ENCODE data around the gene SLF2. TPM values are rescaled to one million over a fixed set of nuclear protein-coding genes. Genes with fewer than 3 reads are reported as not detected.
A peak's percentile ranks its signal among the peaks of the same experiment; 100 is the strongest.

Gene SLF2
- total RNA-seq, 1 donor from 2014 or later = 20.3 TPM

- Mint-ChIP-seq H3K27ac (ENCODE audit: unreplicated experiment) (no peak overlapping the region), H3K36me3 (ENCODE audit: low read depth, unreplicated experiment) (no peaks in the 10 kb centered on the region), H3K4me1 (ENCODE audit: low read depth, unreplicated experiment) (peaks cover 24% of the 10 kb centered on the region), H3K27me3 (ENCODE audit: low read depth, unreplicated experiment) (peaks cover 7% of the 10 kb centered on the region), H3K4me3 (ENCODE audit: unreplicated experiment) (no peak overlapping the region), H3K9me3 (ENCODE audit: unreplicated experiment) (no peaks in the 10 kb centered on the region)
- DNase-seq (ENCODE audit: low read depth) = no peak
- no peak for FAIRE-seq
- H3K27ac ChIP-seq (ENCODE audit: low read depth, low read length) = no peak overlapping the region
- no peak overlapping the region for H3K4me3 ChIP-seq (ENCODE audit: insufficient read depth, low read depth, low read length)
- H3K4me2 ChIP-seq (ENCODE audit: low read length) = peak overlapping the region; percentile 51
- peak overlapping the region; percentile 17 for H3K9ac ChIP-seq (ENCODE audit: low read length)
- no peaks in the 10 kb centered on the region for H3K79me2 ChIP-seq (ENCODE audit: insufficient read depth, low read length)
- no peaks in the 10 kb centered on the region for H3K36me3 ChIP-seq (ENCODE audit: insufficient read depth, low read length)
- H3K4me1 ChIP-seq (ENCODE audit: insufficient read depth, low read length) = peaks cover 38% of the 10 kb centered on the region
- peaks cover 15% of the 10 kb centered on the region for H4K20me1 ChIP-seq (ENCODE audit: insufficient read depth, low read length)
- H3K9me3 ChIP-seq (ENCODE audit: insufficient read depth, low read depth, low read length) = no peaks in the 10 kb centered on the region
- H3K27me3 ChIP-seq (ENCODE audit: insufficient read depth, low read length) = no peaks in the 10 kb centered on the region
- peak; percentile 43 for TF ChIP-seq CTCF (IDR thresholded peaks at IDR 0.05; ENCODE audit: insufficient read depth, low read depth, low read length)
- no peak for TF ChIP-seq EZH2 (IDR thresholded peaks at IDR 0.05; ENCODE audit: insufficient read depth, low read length)
- peak overlapping the region; percentile 22 for H2AFZ ChIP-seq (ENCODE audit: low read depth, low read length)
These were observed 99.0 kb downstream of the SLF2 start for GRCh38 chr10:101011517-101012423.

GRCh38 chr10:101012525-101013364 lies 100.0 kb downstream of the SLF2 start:
- H2AFZ ChIP-seq (ENCODE audit: low read depth, low read length) = no peak overlapping the region
- DNase-seq (ENCODE audit: low read depth) = peak; percentile 85

More at GRCh38 chr10:101012525-101013364, 100.0 kb downstream of the SLF2 start:
- Mint-ChIP-seq H3K27me3 (ENCODE audit: low read depth, unreplicated experiment) (peaks cover 11% of the 10 kb centered on the region), H3K27ac (ENCODE audit: unreplicated experiment) (peak overlapping the region; percentile 35), H3K9me3 (ENCODE audit: unreplicated experiment) (no peaks in the 10 kb centered on the region), H3K4me1 (ENCODE audit: low read depth, unreplicated experiment) (peaks cover 24% of the 10 kb centered on the region), H3K36me3 (ENCODE audit: low read depth, unreplicated experiment) (no peaks in the 10 kb centered on the region), H3K4me3 (ENCODE audit: unreplicated experiment) (peak overlapping the region; percentile 30)
- no peaks in the 10 kb centered on the region for H3K36me3 ChIP-seq (ENCODE audit: insufficient read depth, low read length)
- H3K4me3 ChIP-seq (ENCODE audit: insufficient read depth, low read depth, low read length) = no peak overlapping the region
- TF ChIP-seq EZH2 (IDR thresholded peaks at IDR 0.05; ENCODE audit: insufficient read depth, low read length) (no peak), CTCF (IDR thresholded peaks at IDR 0.05; ENCODE audit: insufficient read depth, low read depth, low read length) (peak; percentile 91)
- peak overlapping the region; percentile 35 for H3K27ac ChIP-seq (ENCODE audit: low read depth, low read length)
- peak; percentile 52 for FAIRE-seq
- H3K9me3 ChIP-seq (ENCODE audit: insufficient read depth, low read depth, low read length) = no peaks in the 10 kb centered on the region
- peaks cover 7% of the 10 kb centered on the region for H4K20me1 ChIP-seq (ENCODE audit: insufficient read depth, low read length)
- H3K4me2 ChIP-seq (ENCODE audit: low read length) = peak overlapping the region; percentile 51
- no peaks in the 10 kb centered on the region for H3K27me3 ChIP-seq (ENCODE audit: insufficient read depth, low read length)
- no peaks in the 10 kb centered on the region for H3K79me2 ChIP-seq (ENCODE audit: insufficient read depth, low read length)
- H3K9ac ChIP-seq (ENCODE audit: low read length) = peak overlapping the region; percentile 42
- H3K4me1 ChIP-seq (ENCODE audit: insufficient read depth, low read length) = peaks cover 32% of the 10 kb centered on the region
